ENCODE measurements around the gene TPD52L2.

GRCh38 chr20:63846888-63847236 is 18.2 kb upstream of the TPD52L2 start:
- TF ChIP-seq, protein P1, sequence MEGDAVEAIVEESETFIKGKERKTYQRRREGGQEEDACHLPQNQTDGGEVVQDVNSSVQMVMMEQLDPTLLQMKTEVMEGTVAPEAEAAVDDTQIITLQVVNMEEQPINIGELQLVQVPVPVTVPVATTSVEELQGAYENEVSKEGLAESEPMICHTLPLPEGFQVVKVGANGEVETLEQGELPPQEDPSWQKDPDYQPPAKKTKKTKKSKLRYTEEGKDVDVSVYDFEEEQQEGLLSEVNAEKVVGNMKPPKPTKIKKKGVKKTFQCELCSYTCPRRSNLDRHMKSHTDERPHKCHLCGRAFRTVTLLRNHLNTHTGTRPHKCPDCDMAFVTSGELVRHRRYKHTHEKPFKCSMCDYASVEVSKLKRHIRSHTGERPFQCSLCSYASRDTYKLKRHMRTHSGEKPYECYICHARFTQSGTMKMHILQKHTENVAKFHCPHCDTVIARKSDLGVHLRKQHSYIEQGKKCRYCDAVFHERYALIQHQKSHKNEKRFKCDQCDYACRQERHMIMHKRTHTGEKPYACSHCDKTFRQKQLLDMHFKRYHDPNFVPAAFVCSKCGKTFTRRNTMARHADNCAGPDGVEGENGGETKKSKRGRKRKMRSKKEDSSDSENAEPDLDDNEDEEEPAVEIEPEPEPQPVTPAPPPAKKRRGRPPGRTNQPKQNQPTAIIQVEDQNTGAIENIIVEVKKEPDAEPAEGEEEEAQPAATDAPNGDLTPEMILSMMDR (IDR thresholded peaks at IDR 0.05), result no peak
- TF ChIP-seq EZH2 (IDR thresholded peaks at IDR 0.05; ENCODE audit: borderline replicate concordance, insufficient read depth, low read depth, low read length, poor library complexity, severe bottlenecking), result no peak
